Measurements from ENCODE around the gene PDE9A.
"Not testable (repeated sequence)": the region's sequence is repeated elsewhere in the genome, so short reads cannot be mapped to it uniquely, and the experiment has no call there.

Gene PDE9A

DNA sequence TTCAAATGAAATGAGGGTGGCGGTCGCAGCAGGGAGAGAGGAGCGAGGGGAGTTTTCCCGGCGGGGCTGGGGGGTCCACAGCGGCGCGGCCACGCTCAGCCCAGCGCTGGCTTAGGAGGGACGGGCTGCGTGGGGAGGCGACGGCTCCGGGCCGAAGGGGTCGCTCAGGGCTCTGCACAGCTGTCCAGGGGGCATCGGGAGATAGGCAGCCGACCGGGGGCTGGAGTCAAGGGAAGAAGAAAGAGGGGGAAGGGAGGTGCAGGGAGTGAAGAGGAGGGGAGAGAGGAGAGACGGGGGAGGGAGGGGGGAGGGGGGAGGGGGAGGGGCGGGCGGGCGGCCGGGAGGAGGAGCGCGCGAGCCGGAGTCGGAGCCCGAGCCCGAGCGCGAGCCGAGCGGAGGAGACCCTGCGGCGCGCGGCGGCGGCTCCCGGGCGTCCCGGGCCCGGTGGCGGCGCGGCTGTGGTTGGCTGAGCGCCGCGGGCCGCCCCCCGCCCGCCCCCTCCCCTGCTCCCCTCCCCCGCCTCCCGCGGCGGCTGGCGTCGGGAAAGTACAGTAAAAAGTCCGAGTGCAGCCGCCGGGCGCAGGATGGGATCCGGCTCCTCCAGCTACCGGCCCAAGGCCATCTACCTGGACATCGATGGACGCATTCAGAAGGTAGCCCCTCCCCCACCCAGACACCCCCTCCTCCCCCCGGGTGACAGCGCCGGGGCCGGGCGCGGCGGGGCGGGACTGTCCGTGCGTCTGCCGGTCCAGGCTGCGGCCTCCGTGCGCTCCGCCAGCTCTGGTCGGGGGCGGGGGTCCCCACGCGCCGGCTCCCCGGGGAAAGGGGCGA lies at the start of gene PDE9A:
Gene PDE9A (plus strand): TSS at position 391 of the 831 bp plus-strand sequence. CDS start 194 bp downstream, at position 585.
- no peak for DNase-seq

- DNase-seq = no peak
Measured at GRCh38 chr21:42607102-42607501, 46.3 kb upstream of the PDE9A start.

- no peak for DNase-seq
Measured at GRCh38 chr21:42607525-42608102, 45.8 kb upstream of the PDE9A start.

DNA sequence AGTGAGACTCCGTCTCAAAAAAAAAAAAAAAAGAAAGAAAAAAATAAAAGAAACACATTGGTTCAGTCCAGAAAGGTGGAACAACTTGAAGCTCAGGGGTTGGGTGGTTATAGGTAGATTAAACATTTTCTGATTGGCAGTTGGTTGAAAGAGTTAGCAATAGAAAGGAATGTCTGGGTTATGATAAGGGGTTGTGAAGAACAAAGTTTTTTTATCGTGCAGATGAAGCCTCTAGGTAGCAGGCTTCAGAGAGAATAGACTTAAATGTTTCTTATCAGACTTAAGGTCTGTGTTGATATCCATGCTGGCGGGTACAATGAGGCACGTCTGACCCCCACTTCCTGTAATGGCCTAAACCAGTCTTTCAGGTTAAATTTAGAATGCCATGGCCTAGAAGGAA lies 45.0 kb upstream of the PDE9A start:
- no peak for DNase-seq

DNA sequence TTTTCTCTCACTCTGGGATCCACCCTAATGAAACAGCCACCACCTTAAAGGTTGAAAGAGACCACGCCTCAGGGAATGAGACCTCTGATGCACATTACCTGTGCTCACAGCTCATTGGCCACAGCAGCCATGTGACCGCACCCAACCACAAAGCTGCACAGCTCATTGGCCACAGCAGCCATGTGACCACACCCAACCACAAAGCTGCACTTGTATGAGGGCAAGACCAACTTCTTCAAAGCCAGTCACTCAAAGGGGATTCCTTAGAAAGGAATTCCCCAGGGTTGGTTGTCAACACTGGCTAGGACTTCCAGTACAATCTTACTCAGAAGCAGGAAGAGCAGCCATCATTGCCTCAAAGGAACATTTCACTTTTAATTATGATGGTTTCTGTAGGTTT lies 43.6 kb upstream of the PDE9A start:
- DNase-seq = no peak

- DNase-seq = no peak
Measured at GRCh38 chr21:42611852-42612251, 41.6 kb upstream of the PDE9A start.

GRCh38 chr21:42612390-42612789 lies 41.0 kb upstream of the PDE9A start:
- no peak for DNase-seq

GRCh38 chr21:42613756-42614155 lies 39.7 kb upstream of the PDE9A start:
- DNase-seq = no peak

GRCh38 chr21:42614396-42614795 lies 39.0 kb upstream of the PDE9A start:
- no peak for DNase-seq

- DNase-seq = no peak
Measured at GRCh38 chr21:42614811-42615351, 38.5 kb upstream of the PDE9A start.

- not testable (repeated sequence) for DNase-seq
Measured at GRCh38 chr21:42615377-42615776, 38.0 kb upstream of the PDE9A start.

- no peak for DNase-seq
Measured at GRCh38 chr21:42615924-42616323, 37.5 kb upstream of the PDE9A start.

- DNase-seq = no peak
Measured at GRCh38 chr21:42616446-42616845, 37.0 kb upstream of the PDE9A start.

DNA sequence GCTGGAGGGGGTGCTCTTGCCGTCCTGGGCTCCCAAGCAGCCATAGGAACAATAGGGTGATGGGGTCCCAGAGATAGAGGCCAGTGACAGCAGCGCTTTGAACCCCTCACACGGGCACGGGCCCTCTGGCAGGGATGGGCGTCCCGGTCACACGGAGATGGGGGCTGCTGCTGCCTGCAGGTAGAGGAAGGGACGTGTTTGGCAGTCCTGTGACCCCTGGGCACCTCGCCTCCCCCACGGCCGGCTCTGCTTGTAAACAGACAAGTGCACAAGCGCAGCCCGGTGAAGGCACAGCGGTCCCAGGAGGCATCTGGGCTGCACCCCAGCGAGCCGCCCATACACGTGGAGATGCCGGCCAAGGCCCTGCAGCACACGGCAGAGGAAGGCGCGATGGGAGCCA lies 36.5 kb upstream of the PDE9A start:
- no peak for DNase-seq

GRCh38 chr21:42617486-42617885 lies 35.9 kb upstream of the PDE9A start:
- DNase-seq = no peak

GRCh38 chr21:42618707-42619102 lies 34.7 kb upstream of the PDE9A start:
- no peak for DNase-seq

DNA sequence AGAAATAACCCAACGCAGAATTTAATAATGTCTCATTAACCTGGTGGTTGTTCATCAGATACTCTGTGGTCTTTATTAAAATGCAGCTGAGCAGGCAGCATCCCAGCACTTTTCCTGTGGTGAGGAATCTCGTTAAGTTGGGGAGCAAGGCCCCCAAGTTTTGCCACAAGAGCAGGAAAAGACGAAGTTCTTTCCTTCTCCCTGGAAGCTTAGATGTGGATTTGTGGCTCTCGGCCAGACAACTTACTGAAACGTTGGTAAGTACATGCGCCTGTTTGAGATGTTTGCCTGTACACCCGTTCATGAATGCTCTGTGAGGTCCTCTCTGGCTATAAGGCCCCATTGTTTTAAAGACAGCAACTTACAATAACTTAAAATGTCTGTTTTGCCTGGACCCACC lies 34.3 kb upstream of the PDE9A start:
- DNase-seq = no peak

GRCh38 chr21:42619841-42620240 lies 33.6 kb upstream of the PDE9A start:
- no peak for DNase-seq

- DNase-seq = no peak
Measured at GRCh38 chr21:42621166-42621818, 32.1 kb upstream of the PDE9A start.

- DNase-seq = no peak
Measured at GRCh38 chr21:42621819-42622177, 31.6 kb upstream of the PDE9A start.

- no peak for DNase-seq
Measured at GRCh38 chr21:42622284-42622683, 31.1 kb upstream of the PDE9A start.

DNA sequence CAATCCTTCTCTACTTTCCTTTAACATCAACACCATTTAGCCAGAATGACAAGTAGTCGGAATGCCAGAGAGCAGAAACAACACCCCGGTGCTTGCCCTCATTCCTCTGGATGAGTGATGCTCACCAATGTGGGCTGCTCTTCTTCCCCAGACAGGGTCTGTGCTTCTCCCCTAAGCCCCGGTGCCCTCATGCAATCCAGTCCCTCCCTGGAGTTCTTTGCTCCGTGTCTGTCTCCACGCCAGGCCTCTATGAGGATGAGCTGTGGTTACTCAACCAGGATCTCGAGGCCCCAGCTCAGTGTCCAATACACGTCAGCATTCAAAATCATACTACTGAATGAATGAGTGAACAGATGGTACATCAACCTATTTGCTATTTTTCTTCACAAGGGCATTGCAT lies 29.7 kb upstream of the PDE9A start:
- DNase-seq = no peak

GRCh38 chr21:42624095-42624790 lies 29.2 kb upstream of the PDE9A start:
- DNase-seq = no peak
